Measurements from ENCODE around the gene PCSK6.
"Not testable (repeated sequence)": the region's sequence is repeated elsewhere in the genome, so short reads cannot be mapped to it uniquely, and the experiment has no call there.

PCSK6 gene

DNA sequence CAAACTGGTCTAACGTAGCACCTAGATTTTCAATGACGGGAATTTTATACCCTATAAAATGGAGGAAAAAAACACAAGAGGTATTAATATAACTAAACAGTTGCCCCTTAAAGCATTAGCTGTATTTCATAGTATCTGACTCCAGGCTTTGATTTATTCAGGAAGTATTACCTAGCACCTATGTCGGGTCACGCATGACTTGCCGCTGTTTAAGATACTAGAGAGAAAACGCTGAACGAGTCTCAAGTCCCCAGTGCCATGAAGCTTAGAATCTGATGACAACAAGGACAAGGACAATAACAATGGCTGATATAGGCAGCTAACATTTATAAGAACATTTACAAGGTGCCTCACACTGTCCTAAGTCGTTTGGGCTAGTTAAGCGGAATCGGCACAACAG, 196.4 kb downstream of the PCSK6 start:
- Histone ChIP-seq H3K4me1 (ENCODE audit: insufficient read depth, low read length, poor library complexity, severe bottlenecking) (peaks cover 39% of the 10 kb centered on the region), H2AFZ (ENCODE audit: low read length) (no peak overlapping the region), H3K4me3 (ENCODE audit: low read length, poor library complexity, severe bottlenecking) (peak overlapping the region; percentile 97), H4K20me1 (ENCODE audit: insufficient read depth, low read length, poor library complexity, severe bottlenecking) (peaks cover 61% of the 10 kb centered on the region), H3K9me3 (ENCODE audit: insufficient read depth, low read depth, low read length) (no peaks in the 10 kb centered on the region), H3K79me2 (ENCODE audit: insufficient read depth, low read length) (peaks cover 73% of the 10 kb centered on the region), H3K9me2 (replicated peaks; ENCODE audit: low read depth, low read length) (no peaks in the 10 kb centered on the region), H3K4me2 (ENCODE audit: low read depth, low read length, poor library complexity, severe bottlenecking) (peak overlapping the region; percentile 100), H3F3A (ENCODE audit: low read depth) (peaks cover 7% of the 10 kb centered on the region; the same call in 1 of the 2 replicates), H3K9ac (ENCODE audit: low read depth, low read length, poor library complexity, severe bottlenecking) (peak overlapping the region; percentile 92), H3K36me3 (ENCODE audit: insufficient read depth, low read length) (peaks cover 11% of the 10 kb centered on the region), H3K27me3 (ENCODE audit: insufficient read depth, low read length, poor library complexity, severe bottlenecking) (no peaks in the 10 kb centered on the region)
- no peak for TF ChIP-seq EZH2phosphoT487 (IDR thresholded peaks at IDR 0.05; ENCODE audit: borderline replicate concordance)
- TF ChIP-seq CTCF (conservative IDR thresholded peaks at IDR 0.05; ENCODE audit: low read length) = no peak

DNA sequence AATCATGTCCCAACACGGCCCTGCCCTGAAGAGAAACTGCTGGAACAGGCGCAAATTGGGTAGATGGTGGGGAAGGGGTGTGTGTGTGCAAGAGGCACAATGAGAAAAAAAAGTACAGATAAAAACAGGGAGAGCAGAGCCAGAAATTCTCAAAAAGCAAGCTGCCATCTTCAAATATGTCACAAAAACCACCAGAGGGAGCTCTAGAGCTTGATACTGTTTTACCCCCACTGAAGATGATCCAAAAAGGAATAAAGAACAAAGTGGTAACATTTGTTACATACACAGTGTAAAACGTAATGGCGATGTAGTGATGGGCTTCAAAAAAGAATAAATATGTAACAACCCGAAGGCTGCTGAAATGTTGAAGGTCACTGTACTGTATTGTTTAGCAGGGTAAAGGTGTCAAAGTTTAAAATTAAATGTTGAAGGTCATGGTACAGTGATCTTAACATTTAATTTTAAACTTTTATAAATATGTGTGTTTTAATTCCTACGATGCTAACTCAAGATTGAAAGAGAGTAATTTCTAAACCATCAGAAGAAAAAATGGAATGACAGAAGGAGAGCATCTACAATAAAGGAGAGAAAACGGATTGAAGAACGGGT, 200.5 kb downstream of the PCSK6 start:
- no peaks in the 10 kb centered on the region for H3K9me2 ChIP-seq (replicated peaks; ENCODE audit: low read depth, low read length)
- no peak overlapping the region for H3K4me3 ChIP-seq (ENCODE audit: low read length, poor library complexity, severe bottlenecking)
- H3K9me3 ChIP-seq (ENCODE audit: insufficient read depth, low read depth, low read length) = no peaks in the 10 kb centered on the region
- H2AFZ ChIP-seq (ENCODE audit: low read length) = no peak overlapping the region
- 0 out of 2 replicates have a peak, but pooled peaks cover 2% of the 10 kb centered on the region for H3F3A ChIP-seq (ENCODE audit: low read depth)
- H3K4me1 ChIP-seq (ENCODE audit: insufficient read depth, low read length, poor library complexity, severe bottlenecking) = peaks cover 32% of the 10 kb centered on the region
- peaks cover 89% of the 10 kb centered on the region for H3K79me2 ChIP-seq (ENCODE audit: insufficient read depth, low read length)
- no peak overlapping the region for H3K9ac ChIP-seq (ENCODE audit: low read depth, low read length, poor library complexity, severe bottlenecking)
- peaks cover 51% of the 10 kb centered on the region for H3K36me3 ChIP-seq (ENCODE audit: insufficient read depth, low read length)
- TF ChIP-seq EZH2phosphoT487 (IDR thresholded peaks at IDR 0.05; ENCODE audit: borderline replicate concordance) = no peak
- peak; percentile 80 for TF ChIP-seq CTCF (conservative IDR thresholded peaks at IDR 0.05; ENCODE audit: low read length)
- no peaks in the 10 kb centered on the region for H3K27me3 ChIP-seq (ENCODE audit: insufficient read depth, low read length, poor library complexity, severe bottlenecking)
- H4K20me1 ChIP-seq (ENCODE audit: insufficient read depth, low read length, poor library complexity, severe bottlenecking) = peaks cover 88% of the 10 kb centered on the region
- peak overlapping the region; percentile 30 for H3K4me2 ChIP-seq (ENCODE audit: low read depth, low read length, poor library complexity, severe bottlenecking)

DNA sequence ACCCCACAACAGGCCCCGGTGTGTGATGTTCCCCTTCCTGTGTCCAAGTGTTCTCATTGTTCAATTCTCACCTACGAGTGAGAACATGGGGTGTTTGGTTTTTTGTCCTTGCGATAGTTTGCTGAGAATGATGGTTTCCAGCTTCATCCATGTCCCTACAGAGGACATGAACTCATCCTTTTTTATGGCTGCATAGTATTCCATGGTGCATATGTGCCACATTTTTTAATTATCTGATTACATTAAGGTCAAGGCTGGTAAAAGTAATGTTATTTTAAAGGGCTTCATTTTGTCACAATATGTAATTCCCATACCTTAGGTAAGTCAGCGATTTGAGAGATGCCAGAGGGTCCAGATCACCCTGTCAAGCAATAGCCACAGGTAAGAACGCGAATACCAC, 202.2 kb downstream of the PCSK6 start:
- Histone ChIP-seq H4K20me1 (ENCODE audit: insufficient read depth, low read length, poor library complexity, severe bottlenecking) (peaks cover 71% of the 10 kb centered on the region), H3K79me2 (ENCODE audit: insufficient read depth, low read length) (peaks cover 72% of the 10 kb centered on the region)
- not testable (repeated sequence) for H3K9me3 ChIP-seq (ENCODE audit: insufficient read depth, low read depth, low read length)

More for the DNA sequence above, 202.2 kb downstream of the PCSK6 start:
- H3K4me3 ChIP-seq (ENCODE audit: low read length, poor library complexity, severe bottlenecking); H3K4me2 ChIP-seq (ENCODE audit: low read depth, low read length, poor library complexity, severe bottlenecking); H2AFZ ChIP-seq (ENCODE audit: low read length); H3F3A ChIP-seq (ENCODE audit: low read depth); H3K9me2 ChIP-seq (replicated peaks; ENCODE audit: low read depth, low read length); H3K27me3 ChIP-seq (ENCODE audit: insufficient read depth, low read length, poor library complexity, severe bottlenecking); H3K9ac ChIP-seq (ENCODE audit: low read depth, low read length, poor library complexity, severe bottlenecking): not testable (repeated sequence)
- Histone ChIP-seq H3K36me3 (ENCODE audit: insufficient read depth, low read length) (peaks cover 68% of the 10 kb centered on the region), H3K4me1 (ENCODE audit: insufficient read depth, low read length, poor library complexity, severe bottlenecking) (peaks cover 20% of the 10 kb centered on the region)
